Neural cell (in vitro differentiated cells): ENCODE data around the gene PTCD1.

Experiments used
- CTCF ChIP-seq: fragments of 450-650 bp; IDR thresholded peaks from 2 replicates; pipeline ENCODE4 v1.5.1; 2014; ENCODE audit warnings: antibody characterized with exemption, mild to moderate bottlenecking, moderate library complexity; ENCODE audit not compliant: poor library complexity, severe bottlenecking
- EP300 ChIP-seq: fragments of 450-650 bp; conservative IDR thresholded peaks from 2 replicates; pipeline ENCODE4 v1.6.1; 2014; ENCODE audit warnings: antibody characterized with exemption, mild to moderate bottlenecking, moderate library complexity; ENCODE audit not compliant: poor library complexity, severe bottlenecking
- EZH2 ChIP-seq: fragments of 200-600, 300-800 bp; shearing (Covaris generic), sonication (generic); IDR thresholded peaks from 2 replicates; pipeline ENCODE4 v1.6.1; 2014; ENCODE audit warnings: antibody characterized with exemption, low read length, borderline replicate concordance, mild to moderate bottlenecking; ENCODE audit not compliant: insufficient read depth, poor library complexity, severe bottlenecking
- MXI1 ChIP-seq: fragments of 450-650 bp; conservative IDR thresholded peaks from 2 replicates; pipeline ENCODE4 v1.6.1; 2014; ENCODE audit warnings: antibody characterized with exemption, mild to moderate bottlenecking; ENCODE audit not compliant: poor library complexity, severe bottlenecking
- RAD21 ChIP-seq: fragments of 450-650 bp; conservative IDR thresholded peaks from 2 replicates; pipeline ENCODE4 v1.6.1; 2014; ENCODE audit warnings: antibody characterized with exemption, mild to moderate bottlenecking, moderate library complexity
- REST ChIP-seq: IDR thresholded peaks from 2 replicates; pipeline ENCODE4 v1.6.1; 2012; ENCODE audit warnings: borderline replicate concordance
- TAF1 ChIP-seq: IDR thresholded peaks from 2 replicates; pipeline ENCODE4 v1.6.1; 2012; ENCODE audit warnings: low read depth

GRCh38 chr7:99447943-99448342 is 9.3 kb upstream of the PTCD1 start:
- no peak for TF ChIP-seq EZH2
- no peak for TF ChIP-seq CTCF
- TF ChIP-seq REST, result no peak
- TF ChIP-seq RAD21, result no peak
- TF ChIP-seq TAF1, result no peak
- no peak for TF ChIP-seq EP300
- TF ChIP-seq MXI1, result no peak
